Heart left ventricle (tissue), 16 donors: ENCODE data around the gene CCNY. TPM values are rescaled to one million over a fixed set of nuclear protein-coding genes. Genes with fewer than 3 reads are reported as not detected.

Experiments used
- ATAC-seq, 4 donors: fragments of 200-7000 bp; cut with Tn5 transposase; one replicate each; pipeline ENCODE4 v1.9.1; 2020 to 2022; ENCODE audit warnings: moderate library complexity in 4 of 4, mild to moderate bottlenecking in 3 of 4, moderate number of reproducible peaks in 1 of 4
- DNase-seq, 5 donors: peaks; one replicate each; pipeline ENCODE4 v3.0.0-alpha.2; 2020
- H3K27ac ChIP-seq, 12 donors: fragments of 200-600 bp; sonication (generic) in 4 of 12; one replicate each; pipeline versions ENCODE4 v1.5.0 to v1.8.0; 2016 to 2022; ENCODE audit warnings: mild to moderate bottlenecking in 2 of 12
- H3K27me3 ChIP-seq, 9 donors: fragments of 200-600 bp; sonication (generic) in 2 of 9; one replicate each; pipeline versions ENCODE4 v1.5.1 to v1.8.0; 2016 to 2022; ENCODE audit warnings: mild to moderate bottlenecking in 3 of 9
- H3K36me3 ChIP-seq, 9 donors: fragments of 200-600 bp; sonication (generic) in 2 of 9; one replicate each; pipeline versions ENCODE4 v1.5.0 to v1.8.0; 2018 to 2022; ENCODE audit warnings: mild to moderate bottlenecking in 2 of 9
- H3K4me1 ChIP-seq, 12 donors: fragments of 200-600 bp; sonication (generic) in 4 of 12; one replicate each; pipeline versions ENCODE4 v1.5.0 to v1.8.0; 2016 to 2022; ENCODE audit warnings: mild to moderate bottlenecking in 3 of 12
- H3K4me3 ChIP-seq, 12 donors: fragments of 200-600 bp; sonication (generic) in 4 of 12; one replicate each; pipeline versions ENCODE4 v1.5.0 to v1.8.0; 2017 to 2022; ENCODE audit warnings: mild to moderate bottlenecking in 9 of 12, moderate library complexity in 4 of 12
- H3K9me3 ChIP-seq, 12 donors: fragments of 200-600 bp; sonication (generic) in 4 of 12; one replicate each; pipeline versions ENCODE4 v1.5.0 to v1.8.0; 2016 to 2022; ENCODE audit warnings: mild to moderate bottlenecking in 1 of 12
- POLR2A ChIP-seq, 2 donors: fragments of 450-650 bp; IDR thresholded peaks; one replicate each; pipeline ENCODE4 v1.6.1; 2017; ENCODE audit warnings: antibody characterized with exemption in 2 of 2, mild to moderate bottlenecking in 2 of 2, moderate library complexity in 2 of 2
- WGBS, 4 donors: extraction: QIAGEN DNeasy Blood & Tissue Kit in 2 of 4; methylation state at CpG; one replicate each; pipeline versions ENCODE4 v1.1.5 to v1.1.7; 2013 to 2018; 5-methylcytosine and 5-hydroxymethylcytosine counted together
- intact Hi-C, 10 donors: fragments of 100-400 bp; cut with DNase I; formaldehyde crosslinking; loops; one replicate each; pipeline versions ENCODE4 v1.11.1 to v1.14.2; 2022
- polyA plus RNA-seq, 2 donors: library from polyadenylated mRNA; stranded (reverse); fragments of 200-250 nt; gene quantifications; one replicate each; pipeline ENCODE4 v1.2.3, GENCODE V29; 2013
- total RNA-seq, 9 donors: library from RNA; depleted of rRNA in 2 of 9; stranded (reverse); fragments of >200 nt in 2 of 9; fragmentation: NEBNext Ultra II Directional in 3 of 9; extraction: Animal tissue kit (Norgen Biotek cat#: 25700) in 3 of 9; gene quantifications; one replicate each; pipeline versions ENCODE4 v1.1.0 to v1.2.4, GENCODE V29; 2016 to 2023
- TF ChIP-seq, protein P1 (sequence below), 12 donors: fragments of 200-600 bp; sonication (generic) in 4 of 12; IDR thresholded peaks; one replicate each; pipeline versions ENCODE4 v1.5.0 to v1.8.0; 2018 to 2022; ENCODE audit warnings: antibody characterized with exemption in 12 of 12, mild to moderate bottlenecking in 5 of 12
- donor health status: ischemic (EF 13 %, LVEDD 7.1; RV severe dilation, severe dysfunction).
- donor health status: healthy with polysubstance abuse.
- donor health status: DM: no; HTN: yes; CAD: no.
- donor health status: DM: no; HTN: no; CAD: no.
- donor health status: ischemic (EF 25% LVEDD 6.9; RV normal size, moderate dysfunction).
- donor health status: ischemic (EF 25% LVEDD 5.7; RV mildly dilated, moderate dysfunction).
- donor health status: healthy.
- donor health status: DM: yes; HTN: yes; CAD: no.
- donor health status: ischemic (EF 35%, LVEDD 5.7; RV mildly dilated, moderate dysfunction).
- donor health status: nonischemic (EF 11% LVEDD 7.7; RV severe dilation, severe dysfunction).
- donor health status: DM: yes; HTN: yes; CAD: no.
- donor health status: PGD.
- donor health status: ischemic (EF 29% LVEDD 5.4; RV normal size, mild dysfunction).
- donor health status: nonischemic (EF 23%, LVEDD 6.1; RV moderate dilation, normal function).

The CCNY gene
- total and polyA plus RNA-seq, 11 donors = 26.4 to 106 (median 80.7) TPM

DNA sequence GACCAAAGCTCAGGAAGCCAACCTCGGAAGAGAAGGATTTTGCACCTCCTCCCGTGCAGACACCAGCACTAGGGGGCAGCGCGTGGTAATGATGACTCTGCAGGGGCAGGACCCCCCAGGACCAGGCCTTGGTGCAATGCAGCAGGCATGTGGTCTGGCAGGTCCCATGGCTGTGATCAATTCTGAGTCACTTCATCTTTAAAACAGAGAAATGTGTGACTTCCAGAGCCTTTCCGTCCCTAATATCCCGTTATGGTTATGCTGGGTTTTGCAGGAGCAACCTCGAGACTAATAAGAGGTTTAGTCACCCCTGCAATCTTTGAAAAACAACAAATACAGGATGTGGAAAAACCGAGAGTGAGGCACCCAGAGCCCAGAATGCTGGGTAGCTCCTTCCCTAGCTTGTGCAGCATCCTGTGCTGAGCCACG, 238.6 kb downstream of the CCNY start:
- Histone ChIP-seq H3K4me1 (peaks cover 0 to 12% (median 0%) of the 10 kb centered on the region in 12 donors), H3K36me3 (peaks cover 0 to 48% (median 28%) of the 10 kb centered on the region in 9 donors), H3K27ac (no peak overlapping the region), H3K4me3 (no peak overlapping the region), H3K27me3 (no peaks in the 10 kb centered on the region), H3K9me3 (no peaks in the 10 kb centered on the region)
- intact Hi-C loops = no loop called here
- ATAC-seq (no peak), DNase-seq (no peak)
- WGBS, 4 donors = 81 to 91% (median 88%) methylated on average over 8 to 9 of the region's 9 CpGs
- TF ChIP-seq, protein P1, sequence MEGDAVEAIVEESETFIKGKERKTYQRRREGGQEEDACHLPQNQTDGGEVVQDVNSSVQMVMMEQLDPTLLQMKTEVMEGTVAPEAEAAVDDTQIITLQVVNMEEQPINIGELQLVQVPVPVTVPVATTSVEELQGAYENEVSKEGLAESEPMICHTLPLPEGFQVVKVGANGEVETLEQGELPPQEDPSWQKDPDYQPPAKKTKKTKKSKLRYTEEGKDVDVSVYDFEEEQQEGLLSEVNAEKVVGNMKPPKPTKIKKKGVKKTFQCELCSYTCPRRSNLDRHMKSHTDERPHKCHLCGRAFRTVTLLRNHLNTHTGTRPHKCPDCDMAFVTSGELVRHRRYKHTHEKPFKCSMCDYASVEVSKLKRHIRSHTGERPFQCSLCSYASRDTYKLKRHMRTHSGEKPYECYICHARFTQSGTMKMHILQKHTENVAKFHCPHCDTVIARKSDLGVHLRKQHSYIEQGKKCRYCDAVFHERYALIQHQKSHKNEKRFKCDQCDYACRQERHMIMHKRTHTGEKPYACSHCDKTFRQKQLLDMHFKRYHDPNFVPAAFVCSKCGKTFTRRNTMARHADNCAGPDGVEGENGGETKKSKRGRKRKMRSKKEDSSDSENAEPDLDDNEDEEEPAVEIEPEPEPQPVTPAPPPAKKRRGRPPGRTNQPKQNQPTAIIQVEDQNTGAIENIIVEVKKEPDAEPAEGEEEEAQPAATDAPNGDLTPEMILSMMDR (IDR thresholded peaks at IDR 0.05) = no peak
- TF ChIP-seq POLR2A (IDR thresholded peaks at IDR 0.05) = no peak

- Histone ChIP-seq H3K4me1 (peaks cover 0 to 12% (median 0%) of the 10 kb centered on the region in 12 donors), H3K9me3 (no peaks in the 10 kb centered on the region), H3K27me3 (no peaks in the 10 kb centered on the region), H3K36me3 (peaks cover 0 to 41% (median 21%) of the 10 kb centered on the region in 9 donors), H3K27ac (no peak overlapping the region), H3K4me3 (no peak overlapping the region)
- intact Hi-C loops = no loop called here
- whole genome bisulfite sequencing, 4 donors = 93 to 98% (median 95%) methylated on average over 9 of the region's 9 CpGs
- TF ChIP-seq, protein P1 (IDR thresholded peaks at IDR 0.05) = no peak
- no peak for TF ChIP-seq POLR2A (IDR thresholded peaks at IDR 0.05)
- no peak for ATAC-seq
- no peak for DNase-seq
These were observed 239.3 kb downstream of the CCNY start for GRCh38 chr10:35575640-35576039.

DNA sequence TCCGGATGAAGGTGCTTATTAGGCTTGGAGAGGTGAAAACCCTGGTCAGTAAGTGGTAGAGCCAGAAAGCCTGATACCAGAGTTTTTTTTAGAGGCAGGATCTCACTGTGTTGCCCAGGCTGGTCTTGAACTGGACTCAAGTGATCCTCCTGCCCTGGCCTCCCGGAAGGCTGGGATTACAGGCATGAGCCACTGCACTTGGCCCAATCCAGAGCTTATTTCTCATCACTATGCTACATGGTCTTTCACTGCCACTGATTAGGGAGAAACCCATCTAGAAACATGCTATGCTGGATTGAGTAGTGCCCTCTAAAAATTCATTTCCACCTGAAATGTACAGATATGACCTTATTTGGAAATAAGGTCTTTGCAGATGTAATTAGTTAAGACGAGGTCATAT, 240.4 kb downstream of the CCNY start:
- Histone ChIP-seq H3K27ac (no peak overlapping the region), H3K9me3 (no peaks in the 10 kb centered on the region), H3K4me1 (peaks cover 0 to 12% (median 0%) of the 10 kb centered on the region in 12 donors), H3K36me3 (peaks cover 0 to 32% (median 14%) of the 10 kb centered on the region in 9 donors), H3K27me3 (no peaks in the 10 kb centered on the region), H3K4me3 (no peak overlapping the region)
- WGBS, 4 donors = 95 to 98% (median 96%) methylated on average over 3 of the region's 3 CpGs
- DNase-seq = no peak
- intact Hi-C loops = no loop called here
- no peak for ATAC-seq
- TF ChIP-seq POLR2A (IDR thresholded peaks at IDR 0.05) = no peak
- TF ChIP-seq, protein P1 (IDR thresholded peaks at IDR 0.05) = no peak

DNA sequence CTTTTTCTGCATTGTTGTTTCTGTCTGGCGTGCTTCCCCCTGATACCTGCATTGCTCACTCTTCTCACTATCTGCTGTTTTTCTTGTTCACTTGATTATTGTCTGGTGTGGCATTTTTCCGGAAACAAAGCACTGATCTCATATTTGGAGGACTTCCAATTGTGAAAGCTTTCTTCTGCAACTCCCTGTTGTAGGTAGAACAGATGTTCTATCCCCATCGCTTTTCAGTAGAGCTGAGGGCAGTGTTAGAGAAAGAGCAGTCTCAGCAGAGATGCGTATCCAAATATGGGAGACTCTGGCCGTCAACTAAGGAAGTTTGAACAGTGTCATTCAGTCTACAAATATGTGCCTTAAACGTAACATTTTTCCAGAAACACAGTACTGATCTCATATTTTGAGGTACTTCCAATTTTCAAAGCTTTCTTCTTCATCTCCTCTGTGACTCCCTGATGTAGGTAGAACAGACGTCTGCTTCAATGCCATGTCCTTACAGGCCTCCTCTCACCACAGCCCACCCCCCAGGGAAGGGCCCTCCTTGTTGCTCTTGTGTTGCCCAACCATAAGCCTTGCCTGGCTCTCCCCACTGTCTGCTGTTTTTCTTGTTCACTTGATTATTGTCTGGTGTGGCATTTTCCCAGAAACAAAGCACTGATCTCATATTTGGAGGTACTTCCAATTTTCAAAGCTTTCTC, 241.8 kb downstream of the CCNY start:
- ATAC-seq (peak in 3 of 4 donors; percentile 37 to 53 (median 46)), DNase-seq (no peak)
- Histone ChIP-seq H3K27ac (no peak overlapping the region), H3K27me3 (no peaks in the 10 kb centered on the region), H3K9me3 (no peaks in the 10 kb centered on the region), H3K4me3 (no peak overlapping the region), H3K36me3 (peaks cover 0 to 18% (median 5%) of the 10 kb centered on the region in 9 donors), H3K4me1 (peaks cover 0 to 12% (median 0%) of the 10 kb centered on the region in 12 donors)
- WGBS, 4 donors = 42 to 51% (median 48%) methylated on average over 7 of the region's 7 CpGs
- intact Hi-C loops = no loop called here
- no peak for TF ChIP-seq POLR2A (IDR thresholded peaks at IDR 0.05)
- TF ChIP-seq, protein P1 (IDR thresholded peaks at IDR 0.05) = no peak
